Activated CD8-positive, alpha-beta memory T cell treated with anti-CD3 and anti-CD28 coated beads, Interleukin-2, amount 50 U/mL, for 4 hours (primary cell): ENCODE results near the gene ATP2B2.

ENCODE experiments used
- DNase-seq: peaks from one replicate; pipeline ENCODE4 v3.0.0-alpha.2; 2020

The ATP2B2 gene

DNA sequence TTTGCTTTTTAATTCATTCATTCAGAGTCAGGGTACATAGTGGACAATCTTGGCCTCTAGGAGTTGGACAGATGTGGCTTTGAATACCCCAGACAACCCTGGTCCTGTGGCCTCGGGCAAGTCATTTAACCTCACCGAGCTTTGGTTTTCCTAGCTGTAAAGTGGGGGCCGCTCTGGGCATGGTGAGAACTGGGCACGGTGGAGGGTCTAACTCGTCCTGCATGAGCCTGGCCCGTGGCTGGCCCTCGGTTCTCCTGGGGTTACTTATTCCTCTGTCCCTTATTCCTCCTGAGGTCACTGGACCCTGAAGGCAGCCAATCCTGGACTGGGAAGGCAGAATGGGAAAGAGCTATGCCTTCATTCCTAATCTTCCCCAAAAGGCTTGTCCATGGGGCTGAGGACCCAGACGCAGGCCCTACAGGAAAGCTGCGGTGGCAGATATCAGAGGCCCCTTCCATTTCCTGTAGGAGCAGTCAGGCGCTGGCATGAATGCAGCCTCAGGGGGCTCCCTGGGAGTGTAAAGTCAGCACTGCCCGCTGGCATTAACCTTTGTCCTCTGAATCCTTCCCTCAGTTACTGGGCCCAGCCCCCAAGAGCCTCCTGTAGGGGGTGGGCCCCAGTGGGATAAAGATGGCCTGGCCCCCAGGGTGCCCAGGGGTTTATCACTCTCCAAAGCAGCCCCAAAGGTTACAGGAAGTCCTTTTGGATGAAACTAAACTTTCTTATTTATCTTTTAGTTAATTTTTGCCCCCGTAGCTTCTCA is 166.6 kb downstream of the ATP2B2 start:
- DNase-seq, result no peak

- no peak for DNase-seq
Measured at GRCh38 chr3:10338164-10338470, 167.3 kb downstream of the ATP2B2 start.

DNA sequence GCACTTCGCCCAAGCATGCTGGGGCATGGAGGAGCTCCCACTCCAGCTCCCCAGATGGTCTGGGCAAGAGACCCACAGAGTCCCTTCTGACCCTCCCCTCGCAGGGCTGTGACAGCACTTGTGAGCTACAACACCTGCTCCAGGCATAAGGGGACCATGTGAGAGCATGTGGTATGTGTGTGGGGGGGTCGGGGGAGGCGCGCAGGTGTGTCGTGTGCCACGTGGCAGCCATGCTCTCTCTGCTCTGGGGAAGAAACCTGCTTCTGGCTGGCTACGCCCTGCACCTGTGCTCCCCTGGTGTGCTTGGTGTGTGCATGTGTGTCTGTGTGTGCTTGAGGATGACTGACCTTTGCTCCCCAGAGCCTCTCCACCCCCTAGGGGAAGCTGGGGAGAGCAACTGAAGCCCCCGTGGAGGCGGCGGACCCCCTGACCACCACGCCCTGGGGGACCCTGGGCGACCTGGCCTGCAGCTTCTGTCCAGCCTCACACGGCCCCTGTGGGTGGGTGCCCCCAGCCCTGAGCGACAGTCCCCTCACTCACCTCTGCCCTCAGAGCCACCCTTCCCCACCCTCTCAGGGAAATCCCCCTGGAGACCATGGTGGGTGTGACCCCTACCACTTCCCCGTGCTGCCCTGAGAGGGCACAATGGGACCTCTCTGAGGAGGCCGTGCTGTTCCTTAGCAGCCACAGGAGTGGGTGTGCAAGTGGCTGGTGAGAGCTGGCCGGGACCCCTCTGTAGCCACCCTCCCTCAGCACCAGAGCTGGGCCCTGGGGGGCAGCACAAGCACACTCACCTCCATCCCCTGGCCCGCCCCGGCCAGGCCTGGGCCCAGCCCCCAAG is 167.8 kb downstream of the ATP2B2 start:
- no peak for DNase-seq

- no peak for DNase-seq
Measured at GRCh38 chr3:10336761-10337160, 168.6 kb downstream of the ATP2B2 start.

DNA sequence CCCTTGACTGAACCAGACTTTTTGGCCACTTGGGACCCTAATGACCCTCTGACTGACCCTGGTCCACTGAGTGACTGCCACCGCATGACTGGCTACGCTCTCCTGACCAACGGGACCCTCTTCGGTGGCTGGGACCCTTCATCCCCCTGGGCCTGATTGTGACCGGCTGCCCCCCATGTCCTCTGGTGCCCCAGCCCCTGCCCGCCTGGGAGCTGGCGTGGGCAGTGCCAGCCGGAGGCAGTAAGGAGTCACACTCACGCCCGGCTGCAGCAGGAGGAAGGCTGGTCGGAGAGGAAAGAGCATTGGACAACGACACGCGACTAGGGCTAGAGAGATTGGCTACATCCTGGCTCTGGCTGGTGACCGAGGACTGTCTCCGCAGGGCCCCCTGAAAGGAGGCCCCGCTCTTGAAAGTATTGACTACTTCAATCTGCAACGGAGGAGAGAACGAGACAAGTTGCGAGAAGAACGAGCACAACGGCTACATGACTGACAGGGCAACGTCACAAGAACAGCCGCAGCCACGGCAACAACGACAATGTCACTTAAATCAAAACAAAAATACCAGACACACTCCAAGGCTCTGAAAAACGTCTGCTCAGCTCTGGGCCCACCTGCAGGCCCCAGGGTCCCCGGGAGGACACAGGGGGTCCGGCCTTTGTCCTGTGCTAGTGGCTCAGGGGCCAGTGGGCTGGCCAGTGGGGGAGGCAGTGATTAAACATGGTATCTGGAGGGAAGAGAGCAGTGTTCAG is 169.3 kb downstream of the ATP2B2 start:
- no peak for DNase-seq

DNA sequence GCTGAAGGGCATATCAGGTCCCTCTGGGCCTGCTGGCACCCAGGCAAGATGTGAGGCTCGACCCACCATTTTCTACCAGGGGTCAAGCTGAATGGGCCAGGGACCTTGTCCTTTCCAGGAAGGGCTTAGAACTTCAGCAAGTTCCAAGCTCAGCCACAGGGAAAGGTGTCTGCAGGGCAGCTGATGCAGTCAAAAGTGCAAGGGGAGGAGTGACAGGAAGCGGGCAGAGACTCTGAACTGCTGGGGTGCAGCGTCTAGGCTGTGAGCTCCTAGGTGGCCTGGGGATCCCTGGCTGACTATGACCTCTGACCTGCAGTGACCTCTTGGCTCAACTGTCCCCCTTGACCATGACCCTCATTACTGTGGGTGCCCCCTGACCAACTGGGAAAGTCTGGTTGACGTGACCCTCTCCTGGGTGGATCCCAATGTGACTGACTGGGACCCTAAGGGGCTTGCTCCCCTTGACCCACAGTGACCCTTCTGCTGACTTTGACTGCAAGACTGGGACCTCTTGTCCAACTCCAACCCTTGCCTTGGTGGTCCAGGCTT is 170.1 kb downstream of the ATP2B2 start:
- no peak for DNase-seq

DNA sequence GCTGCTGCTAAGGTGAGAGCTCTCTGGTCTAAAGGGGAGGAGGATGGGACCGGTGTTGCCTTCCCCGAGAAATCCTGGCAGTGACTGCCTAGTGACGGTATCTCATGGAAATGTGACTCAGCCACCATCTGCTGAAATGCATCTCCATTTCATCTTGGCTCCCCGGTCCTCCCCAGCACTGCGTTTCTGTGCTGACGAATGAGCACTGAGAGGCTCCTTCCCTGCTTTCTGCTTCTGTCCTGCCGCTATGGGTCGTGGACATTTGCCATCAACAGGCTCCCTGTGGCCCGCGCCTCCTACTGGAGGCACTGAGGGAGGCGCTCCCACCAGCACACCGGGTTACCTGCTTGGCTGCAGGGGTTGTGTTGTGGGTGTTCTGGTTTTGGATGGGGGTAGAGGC is 170.9 kb downstream of the ATP2B2 start:
- DNase-seq, result no peak

- no peak for DNase-seq
Measured at GRCh38 chr3:10334042-10334441, 171.3 kb downstream of the ATP2B2 start.

DNA sequence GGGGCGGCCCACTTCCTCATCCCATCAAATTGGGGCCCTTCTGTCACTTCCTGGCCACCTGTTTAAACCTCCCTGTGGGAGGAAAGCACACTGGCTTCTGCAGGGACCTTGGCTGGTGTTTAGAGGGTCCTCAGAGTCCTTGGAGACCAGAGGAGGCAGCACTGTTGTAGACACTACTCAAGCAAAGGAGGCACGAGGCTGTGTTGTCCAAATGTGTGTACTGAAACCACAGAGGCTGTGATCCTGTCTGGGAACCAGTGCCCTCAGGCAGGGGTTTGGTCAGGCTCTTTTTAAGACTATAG is 172.1 kb downstream of the ATP2B2 start:
- no peak for DNase-seq

- DNase-seq, result no peak
Measured at GRCh38 chr3:10332481-10333348, 172.7 kb downstream of the ATP2B2 start.

DNA sequence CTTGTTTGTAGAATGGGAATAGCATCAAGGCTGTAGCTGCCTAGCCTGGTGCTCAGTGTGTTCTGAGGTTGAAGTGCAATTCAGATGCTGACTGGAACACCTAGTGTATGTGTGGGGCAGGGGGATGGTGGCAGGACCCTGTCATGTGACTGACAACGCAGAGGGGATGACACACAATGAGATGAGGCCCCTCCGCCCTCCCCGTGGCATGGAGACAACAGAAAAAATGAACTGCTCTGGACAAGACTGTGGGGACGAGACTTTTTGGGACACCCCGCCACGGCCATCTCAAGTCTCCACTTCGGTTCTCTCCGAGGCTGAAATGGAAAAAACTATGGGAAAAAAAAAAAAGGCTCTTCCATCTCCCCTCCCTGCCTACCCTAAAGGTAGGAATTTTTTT is 174.1 kb downstream of the ATP2B2 start:
- DNase-seq, result no peak

DNA sequence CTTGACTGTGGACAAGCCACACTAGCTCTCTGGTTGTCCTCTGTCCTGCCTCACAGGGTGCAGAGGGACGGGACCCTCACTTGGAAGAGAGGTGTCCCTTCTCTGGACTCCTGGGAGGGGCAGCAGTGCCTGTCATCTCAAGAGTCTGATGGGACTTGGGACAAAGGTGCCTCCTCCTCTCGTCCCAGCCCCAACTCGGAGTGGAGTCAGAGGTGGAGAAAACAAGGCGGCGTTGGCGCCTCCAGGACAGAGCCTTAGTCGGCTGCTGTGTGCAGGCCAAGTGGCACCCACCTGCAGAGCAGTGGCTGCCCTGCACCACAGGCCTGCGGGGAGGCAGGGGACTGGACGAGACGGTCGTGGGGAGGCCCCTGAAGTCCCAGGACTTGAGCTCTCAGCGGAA is 175.1 kb downstream of the ATP2B2 start:
- DNase-seq, result no peak

DNA sequence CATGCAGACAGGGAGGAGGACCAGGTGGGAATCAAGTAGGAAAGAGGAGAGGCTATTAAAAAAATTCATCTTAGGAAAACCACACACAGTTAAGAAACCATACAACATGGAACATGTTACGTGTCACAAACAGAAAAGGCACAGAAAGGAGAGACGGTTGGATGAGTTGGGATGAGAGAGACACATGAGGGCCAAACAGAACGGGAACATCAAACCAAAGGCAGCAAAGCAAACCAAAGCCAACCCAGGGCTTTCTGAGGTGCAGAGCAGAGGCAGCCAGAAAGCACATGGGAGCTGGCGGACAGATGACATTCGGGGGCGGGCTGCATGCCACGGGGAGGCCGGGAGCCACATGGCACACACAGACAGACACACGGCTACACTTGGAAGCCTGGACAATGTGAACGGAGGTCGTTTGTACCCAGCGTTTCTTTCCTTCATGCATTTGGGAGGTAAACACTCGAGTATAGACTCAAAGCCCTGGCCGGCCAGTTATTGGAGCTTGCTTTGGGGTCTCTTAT is 175.8 kb downstream of the ATP2B2 start:
- DNase-seq, result no peak

- no peak for DNase-seq
Measured at GRCh38 chr3:10328460-10329071, 176.8 kb downstream of the ATP2B2 start.

- no peak for DNase-seq
Measured at GRCh38 chr3:10327592-10327991, 177.8 kb downstream of the ATP2B2 start.

GRCh38 chr3:10322352-10322710 is 183.1 kb downstream of the ATP2B2 start:
- no peak for DNase-seq

- no peak for DNase-seq
Measured at GRCh38 chr3:10321630-10322351, 183.6 kb downstream of the ATP2B2 start.

- DNase-seq, result no peak
Measured at GRCh38 chr3:10320320-10320677, 185.1 kb downstream of the ATP2B2 start.

DNA sequence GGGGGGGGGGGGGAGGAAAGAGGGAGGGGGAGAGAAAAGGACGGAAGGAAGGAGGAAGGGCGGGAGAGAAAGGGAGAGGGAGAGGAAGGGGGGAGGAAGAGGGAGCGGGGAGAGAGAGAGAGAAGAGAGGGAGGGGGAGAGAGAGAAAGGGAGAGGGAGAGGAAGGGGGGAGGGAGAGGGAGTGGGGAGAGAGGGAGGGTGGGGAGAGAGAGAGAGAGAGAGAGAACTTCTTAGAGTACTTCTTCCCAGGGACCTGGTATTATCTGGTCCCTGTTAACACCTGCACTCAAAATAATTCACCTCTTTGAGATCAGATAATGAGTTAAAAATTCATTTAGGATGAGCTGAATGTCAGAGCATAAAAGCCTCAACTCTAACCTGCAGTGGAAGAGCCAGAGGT is 185.6 kb downstream of the ATP2B2 start:
- no peak for DNase-seq

GRCh38 chr3:10319251-10319650 is 186.1 kb downstream of the ATP2B2 start:
- no peak for DNase-seq

DNA sequence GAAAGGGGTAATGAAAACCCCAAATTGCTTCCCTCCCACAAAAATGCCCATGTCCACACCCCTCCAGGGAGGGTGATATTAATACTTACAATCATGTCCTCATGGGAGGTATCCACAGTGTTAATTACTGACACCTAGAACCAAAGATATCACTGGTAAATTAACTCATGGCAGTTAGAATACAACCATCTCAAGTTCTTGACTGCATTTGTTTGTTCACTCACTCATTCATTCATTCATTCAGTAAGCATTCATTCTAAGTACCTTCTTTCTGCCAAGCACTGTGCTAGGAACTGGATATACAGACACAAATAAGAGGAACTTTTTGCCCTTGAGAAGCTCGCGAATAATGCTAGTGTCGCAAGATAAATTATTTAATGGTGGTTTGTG is 187.4 kb downstream of the ATP2B2 start:
- no peak for DNase-seq
